Subcutaneous abdominal adipose tissue (tissue), 5 donors: ENCODE results near the gene SHROOM3.

Experiments used
- H3K27ac ChIP-seq: one replicate; pipeline ENCODE4 v1.7.0; 2013; ENCODE audit warnings: low read depth, mild to moderate bottlenecking, inconsistent platforms, low read length, moderate library complexity
- H3K27me3 ChIP-seq, 5 donors: one replicate each; pipeline ENCODE4 v1.7.0; 2013; ENCODE audit warnings: low read length in 5 of 5, inconsistent platforms in 1 of 5; ENCODE audit not compliant: control insufficient read depth in 5 of 5, insufficient read depth in 4 of 5
- H3K36me3 ChIP-seq, 5 donors: one replicate each; pipeline ENCODE4 v1.7.0; 2013; ENCODE audit warnings: low read length in 5 of 5; ENCODE audit not compliant: control insufficient read depth in 5 of 5, insufficient read depth in 5 of 5
- H3K4me1 ChIP-seq, 5 donors: one replicate each; pipeline ENCODE4 v1.7.0; 2013; ENCODE audit warnings: low read length in 5 of 5, mild to moderate bottlenecking in 3 of 5, moderate library complexity in 1 of 5; ENCODE audit not compliant: control insufficient read depth in 5 of 5, insufficient read depth in 5 of 5
- H3K4me3 ChIP-seq, 5 donors: one replicate each; pipeline ENCODE4 v1.7.0; 2013; ENCODE audit warnings: low read length in 5 of 5, low read depth in 1 of 5
- H3K9ac ChIP-seq, 5 donors: one replicate each; pipeline ENCODE4 v1.7.0; 2013; ENCODE audit warnings: low read length in 5 of 5, mild to moderate bottlenecking in 4 of 5, moderate library complexity in 3 of 5
- H3K9me3 ChIP-seq, 5 donors: one replicate each; pipeline ENCODE4 v1.7.0; 2013; ENCODE audit warnings: low read length in 5 of 5; ENCODE audit not compliant: control insufficient read depth in 5 of 5
- donor health status: healthy.
- donor health status: healthy.
- donor health status: healthy.
- donor health status: healthy.
- donor health status: healthy.

Gene SHROOM3

DNA sequence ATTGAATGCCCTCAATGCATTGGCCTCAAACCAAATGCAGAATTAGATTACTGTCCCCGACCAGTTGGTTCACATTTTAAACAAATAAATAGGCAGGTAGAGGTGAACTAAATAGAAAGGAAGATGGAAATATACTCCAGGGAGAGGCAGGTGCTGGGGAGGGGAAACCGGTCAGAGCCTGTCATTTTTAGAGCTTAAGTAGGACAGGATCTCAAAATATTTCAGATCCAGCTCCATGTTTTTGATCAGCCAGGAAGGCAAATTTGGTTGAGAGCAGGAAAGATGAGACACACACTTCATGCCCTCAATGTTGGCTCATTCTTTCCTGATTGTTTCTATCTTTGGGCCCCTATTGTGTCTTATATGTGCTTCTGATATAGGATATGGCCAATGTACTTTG lies 206.7 kb downstream of the SHROOM3 start:
- Histone ChIP-seq H3K4me3 (no peak overlapping the region), H3K4me1 (peaks cover 0 to 3% (median 0%) of the 10 kb centered on the region in 5 donors), H3K9me3 (no peaks in the 10 kb centered on the region), H3K9ac (no peak overlapping the region), H3K27ac (no peak overlapping the region), H3K36me3 (no peaks in the 10 kb centered on the region), H3K27me3 (no peaks in the 10 kb centered on the region)

DNA sequence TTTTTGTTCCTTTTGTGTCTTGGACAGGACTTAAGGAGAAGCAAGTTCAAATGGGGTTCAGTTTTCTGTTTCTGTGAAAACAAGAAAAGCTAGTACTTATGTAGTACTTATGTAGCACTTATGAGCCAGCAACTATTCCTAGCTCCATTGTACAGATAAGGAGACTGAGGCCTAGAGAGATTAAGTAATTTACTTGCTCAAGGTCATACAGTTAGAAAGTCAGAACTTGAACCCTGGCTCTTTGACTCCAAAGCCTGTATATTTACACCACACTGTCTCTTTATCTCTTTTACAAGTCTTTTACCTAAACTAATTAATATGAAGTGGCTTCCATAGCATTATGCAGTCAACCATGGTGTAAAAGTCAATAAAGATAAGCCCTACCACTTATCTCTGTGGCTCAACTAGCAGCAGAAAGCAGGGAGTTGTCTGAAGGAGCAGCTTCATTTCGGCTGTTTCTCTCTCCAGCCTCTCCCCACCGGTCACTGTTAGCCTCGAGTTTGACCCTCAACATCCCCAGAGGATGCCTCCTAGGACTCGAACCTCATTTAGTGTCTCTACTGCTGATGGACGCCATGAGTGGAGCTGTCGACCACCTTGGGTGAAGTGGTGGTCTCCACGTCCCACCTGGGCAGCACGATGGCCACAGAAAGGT lies 209.9 kb downstream of the SHROOM3 start:
- H3K27me3 ChIP-seq: no peaks in the 10 kb centered on the region
- H3K4me1 ChIP-seq: peaks cover 0 to 3% (median 0%) of the 10 kb centered on the region in 5 donors
- H3K36me3 ChIP-seq: no peaks in the 10 kb centered on the region
- H3K4me3 ChIP-seq: no peak overlapping the region
- H3K9ac ChIP-seq: no peak overlapping the region
- H3K9me3 ChIP-seq: no peaks in the 10 kb centered on the region
- H3K27ac ChIP-seq: no peak overlapping the region

DNA sequence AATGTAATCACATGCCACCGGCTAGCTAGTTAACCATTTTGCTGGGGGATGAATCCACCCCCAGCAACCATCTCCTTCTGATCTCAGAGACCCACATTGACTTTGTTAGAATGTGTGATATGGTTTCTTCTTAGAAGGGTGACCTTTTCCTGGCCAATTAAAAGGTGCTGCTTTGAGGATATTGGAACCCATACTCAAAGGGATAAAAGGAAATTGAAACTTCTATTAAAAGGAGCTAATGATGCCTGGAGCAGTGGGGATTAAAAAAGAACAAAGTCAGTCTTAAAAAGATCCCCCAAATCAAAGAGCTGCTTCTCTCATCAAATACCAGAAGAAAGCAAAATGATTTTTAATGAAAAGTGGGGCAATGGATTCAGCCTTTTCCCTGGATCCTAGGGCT lies 214.1 kb downstream of the SHROOM3 start:
- Histone ChIP-seq H3K27ac (no peak overlapping the region), H3K27me3 (no peaks in the 10 kb centered on the region), H3K4me1 (no peaks in the 10 kb centered on the region), H3K9me3 (no peaks in the 10 kb centered on the region), H3K9ac (no peak overlapping the region), H3K4me3 (no peak overlapping the region), H3K36me3 (no peaks in the 10 kb centered on the region)

DNA sequence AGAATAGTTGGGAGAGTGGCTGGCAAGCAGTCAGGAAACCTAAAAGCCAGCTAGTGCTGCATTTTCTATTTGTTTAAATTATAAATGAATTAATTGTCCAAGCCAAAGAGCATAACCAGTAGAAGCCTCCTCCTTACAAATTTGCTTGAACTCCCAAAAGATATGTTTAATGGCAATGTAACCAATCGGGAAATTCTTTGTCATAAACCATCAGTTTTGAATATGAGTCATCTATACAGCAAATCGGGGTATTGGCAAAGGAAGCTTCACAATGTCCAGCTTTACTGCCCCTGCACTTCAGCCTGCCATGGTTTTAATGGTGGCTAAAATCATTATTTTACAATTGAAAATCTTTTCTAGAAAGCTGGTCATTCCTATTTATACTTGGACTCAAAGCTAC lies 216.6 kb downstream of the SHROOM3 start:
- no peaks in the 10 kb centered on the region for H3K9me3 ChIP-seq
- H3K27ac ChIP-seq: no peak overlapping the region
- no peaks in the 10 kb centered on the region for H3K27me3 ChIP-seq
- no peak overlapping the region for H3K4me3 ChIP-seq
- H3K9ac ChIP-seq: no peak overlapping the region
- no peaks in the 10 kb centered on the region for H3K4me1 ChIP-seq
- no peaks in the 10 kb centered on the region for H3K36me3 ChIP-seq

DNA sequence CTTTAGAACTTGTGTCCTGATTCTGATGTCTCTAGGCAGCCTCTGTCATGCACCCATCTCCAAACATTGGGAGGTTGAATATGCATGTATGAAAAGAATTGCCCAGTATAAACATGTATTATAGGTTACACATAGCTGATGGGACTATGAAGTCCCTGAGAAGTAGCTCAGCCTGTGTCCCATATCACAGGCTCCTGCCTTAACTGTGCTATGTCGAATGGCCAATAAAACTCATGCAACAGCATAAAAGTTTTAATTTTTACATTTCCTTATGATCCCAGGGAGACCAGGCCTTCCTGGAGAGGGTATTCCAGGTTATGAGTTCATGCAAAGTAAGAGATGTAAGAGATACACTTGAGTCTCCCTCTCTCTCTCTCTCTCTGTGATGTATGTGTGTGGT lies 217.4 kb downstream of the SHROOM3 start:
- H3K27me3 ChIP-seq: no peaks in the 10 kb centered on the region
- H3K9ac ChIP-seq: no peak overlapping the region
- no peaks in the 10 kb centered on the region for H3K4me1 ChIP-seq

DNA sequence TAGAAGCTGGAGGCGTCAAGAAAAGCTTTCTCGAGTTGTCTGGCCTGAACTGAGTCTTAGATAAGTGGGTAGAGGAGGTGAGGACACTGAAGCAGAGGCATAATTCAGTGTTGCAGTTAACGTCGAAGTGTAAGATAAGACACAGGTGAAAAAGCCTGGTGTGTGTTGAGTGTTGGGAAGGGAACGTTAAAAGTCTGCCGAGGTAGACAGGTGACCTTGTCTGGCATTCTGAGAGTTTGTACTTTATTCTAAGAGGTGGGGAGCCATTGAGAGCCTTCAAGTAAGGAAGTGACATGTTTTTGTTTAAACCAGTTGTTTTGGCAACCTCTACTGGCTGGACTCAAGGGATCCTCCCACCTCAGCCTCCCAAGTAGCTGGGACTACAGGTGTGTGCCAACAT lies 219.1 kb downstream of the SHROOM3 start:
- Histone ChIP-seq H3K27me3 (no peaks in the 10 kb centered on the region), H3K27ac (no peak overlapping the region), H3K9ac (no peak overlapping the region), H3K9me3 (no peaks in the 10 kb centered on the region), H3K4me1 (no peaks in the 10 kb centered on the region), H3K36me3 (no peaks in the 10 kb centered on the region), H3K4me3 (no peak overlapping the region)

More for the DNA sequence above, 217.4 kb downstream of the SHROOM3 start:
- Histone ChIP-seq H3K27ac (no peak overlapping the region), H3K36me3 (no peaks in the 10 kb centered on the region), H3K9me3 (no peaks in the 10 kb centered on the region), H3K4me3 (no peak overlapping the region)

DNA sequence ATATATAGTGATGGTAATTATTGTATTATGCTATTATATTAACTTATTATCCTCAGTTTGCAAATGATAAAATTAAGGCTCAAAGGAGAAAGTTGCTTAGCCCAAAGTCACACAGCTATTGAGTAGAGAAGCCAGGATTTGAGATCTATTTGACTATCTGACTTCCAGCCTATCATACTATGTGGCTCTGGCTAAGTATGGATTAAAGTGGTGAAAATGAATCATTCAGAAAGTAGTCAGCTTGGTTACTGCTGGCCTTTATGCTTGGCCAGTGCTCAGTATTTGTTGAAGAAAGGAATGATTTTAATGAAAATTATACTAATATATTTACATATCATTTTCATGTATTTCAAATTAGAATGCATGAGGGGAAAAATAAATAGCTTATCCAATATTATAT lies 219.8 kb downstream of the SHROOM3 start:
- H3K27ac ChIP-seq: no peak overlapping the region
- no peaks in the 10 kb centered on the region for H3K36me3 ChIP-seq
- H3K4me3 ChIP-seq: no peak overlapping the region
- H3K9ac ChIP-seq: no peak overlapping the region
- H3K27me3 ChIP-seq: no peaks in the 10 kb centered on the region
- no peaks in the 10 kb centered on the region for H3K9me3 ChIP-seq
- H3K4me1 ChIP-seq: no peaks in the 10 kb centered on the region

DNA sequence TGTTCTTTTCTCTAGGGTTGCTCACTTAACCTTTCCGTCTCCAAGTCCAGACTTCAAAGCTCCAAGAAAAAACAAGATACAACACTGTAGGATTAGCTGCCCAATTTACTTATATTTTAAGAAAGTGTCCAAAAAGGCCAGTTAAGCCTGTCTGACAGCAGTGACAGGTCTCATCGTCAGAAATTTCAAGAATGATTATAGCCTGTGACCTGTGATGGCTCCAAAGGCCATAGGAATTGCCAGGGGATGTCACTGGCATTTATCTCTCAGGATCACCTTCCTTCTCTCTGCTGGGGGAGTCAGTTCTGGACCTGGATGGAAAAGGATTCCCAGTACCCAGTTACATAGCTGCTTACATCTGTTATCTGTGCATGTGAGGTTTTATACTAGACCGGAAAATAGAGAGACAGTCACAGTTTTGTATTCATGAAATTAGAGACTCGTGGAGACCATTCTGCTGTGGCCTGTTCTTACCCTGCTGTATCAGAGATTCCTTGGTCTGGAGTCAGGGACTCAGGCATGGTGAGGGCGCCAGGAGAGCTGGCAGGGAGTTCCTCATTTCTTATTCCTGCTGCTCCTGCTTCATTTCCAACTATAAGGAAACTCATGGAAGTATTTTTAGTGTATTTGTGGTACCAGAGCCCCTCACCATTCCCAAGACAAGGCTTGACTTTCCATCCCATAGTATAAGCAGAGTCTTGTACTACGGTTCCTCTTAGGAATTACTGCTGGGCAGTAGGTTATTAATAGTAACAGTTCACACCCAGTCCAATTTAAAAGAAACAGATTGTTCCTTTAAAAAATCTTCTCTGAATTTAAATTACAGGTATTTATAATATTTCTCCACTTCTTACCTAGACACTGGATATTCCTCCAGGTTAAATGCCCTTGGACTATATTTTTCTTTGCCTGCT lies 220.8 kb downstream of the SHROOM3 start:
- H3K27ac ChIP-seq: no peak overlapping the region
- no peaks in the 10 kb centered on the region for H3K4me1 ChIP-seq
- no peaks in the 10 kb centered on the region for H3K27me3 ChIP-seq
- H3K4me3 ChIP-seq: no peak overlapping the region
- H3K9ac ChIP-seq: no peak overlapping the region
- no peaks in the 10 kb centered on the region for H3K9me3 ChIP-seq
- H3K36me3 ChIP-seq: no peaks in the 10 kb centered on the region

DNA sequence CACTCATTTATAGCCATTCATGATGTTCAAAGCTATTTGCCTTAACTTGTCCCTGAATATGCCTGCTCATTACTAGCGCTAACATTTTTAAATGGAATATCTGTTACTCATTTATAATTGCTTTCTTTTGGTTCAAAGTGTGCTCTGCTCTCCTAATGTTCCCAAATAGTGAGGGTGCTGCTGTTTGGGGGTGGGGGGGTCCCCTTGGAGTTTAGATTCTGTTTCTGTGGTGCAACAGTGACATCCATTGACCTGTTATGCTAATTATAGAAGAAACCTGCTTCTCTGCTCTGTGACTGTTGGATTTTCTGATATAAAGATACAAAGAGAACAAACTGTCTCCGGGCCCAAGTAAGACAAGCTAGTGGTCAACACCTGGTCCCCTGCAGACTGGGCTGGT lies 222.4 kb downstream of the SHROOM3 start:
- H3K4me3 ChIP-seq: no peak overlapping the region
- H3K27ac ChIP-seq: no peak overlapping the region
- H3K4me1 ChIP-seq: no peaks in the 10 kb centered on the region
- no peaks in the 10 kb centered on the region for H3K9me3 ChIP-seq
- H3K9ac ChIP-seq: no peak overlapping the region
- no peaks in the 10 kb centered on the region for H3K27me3 ChIP-seq
- H3K36me3 ChIP-seq: no peaks in the 10 kb centered on the region
